DMS153 (cell line): ENCODE results near the gene CHGA.

Experiments
- DNase-seq: peaks from one replicate; lab custom pipeline; 2025; lab: John Stamatoyannopoulos, UW

CHGA gene

GRCh38 chr14:92944976-92945375, 22.0 kb downstream of the CHGA start:
- DNase-seq = peak; percentile 85

- no peak for DNase-seq
These were observed 22.6 kb downstream of the CHGA start for GRCh38 chr14:92945544-92945943.

GRCh38 chr14:92945959-92946846, 23.3 kb downstream of the CHGA start:
- peak; percentile 87 for DNase-seq

- no peak for DNase-seq
These were observed 24.0 kb downstream of the CHGA start for GRCh38 chr14:92946847-92947545.

- no peak for DNase-seq
These were observed 25.7 kb downstream of the CHGA start for GRCh38 chr14:92948647-92949046.

- no peak for DNase-seq
These were observed 26.7 kb downstream of the CHGA start for GRCh38 chr14:92949496-92950192.

- no peak for DNase-seq
These were observed 27.2 kb downstream of the CHGA start for GRCh38 chr14:92950193-92950540.

- DNase-seq = no peak
These were observed 27.8 kb downstream of the CHGA start for GRCh38 chr14:92950773-92951172.

- no peak for DNase-seq
These were observed 28.3 kb downstream of the CHGA start for GRCh38 chr14:92951261-92951660.

- DNase-seq = peak; percentile 34
These were observed 29.0 kb downstream of the CHGA start for GRCh38 chr14:92951912-92952471.

GRCh38 chr14:92952481-92953298, 29.7 kb downstream of the CHGA start:
- DNase-seq = no peak

GRCh38 chr14:92953526-92953925, 30.6 kb downstream of the CHGA start:
- no peak for DNase-seq

GRCh38 chr14:92954933-92955332, 32.0 kb downstream of the CHGA start:
- DNase-seq = no peak

- DNase-seq = no peak
These were observed 32.4 kb downstream of the CHGA start for GRCh38 chr14:92955381-92955780.

GRCh38 chr14:92956961-92957360, 34.0 kb downstream of the CHGA start:
- peak; percentile 46 for DNase-seq

GRCh38 chr14:92958373-92959188, 35.6 kb downstream of the CHGA start:
- peak; percentile 40 for DNase-seq

GRCh38 chr14:92959189-92959531, 36.2 kb downstream of the CHGA start:
- peak; percentile 40 for DNase-seq

- DNase-seq = peak; percentile 29
These were observed 37.1 kb downstream of the CHGA start for GRCh38 chr14:92959761-92960680.

- DNase-seq = peak; percentile 29
These were observed 38.0 kb downstream of the CHGA start for GRCh38 chr14:92960706-92961566.
